HuH-7 (cell line): ENCODE measurements around the gene STK11IP.
A peak's percentile ranks its signal among the peaks of the same experiment; 100 is the strongest.

Experiments used
- DNase-seq: peaks from one replicate; pipeline ENCODE4 v3.0.0; 2011; ENCODE audit warnings: low spot score

Gene STK11IP

GRCh38 chr2:219597552-219598307 lies at the start of gene STK11IP:
Gene STK11IP, plus strand, starts transcription at chr2:219597857. Its CDS starts 263 bp downstream, at chr2:219598120.
- peak; percentile 97 for DNase-seq

GRCh38 chr2:219548990-219549389 lies 48.7 kb upstream of the STK11IP start:
- DNase-seq: no peak

- no peak for DNase-seq
Measured at GRCh38 chr2:219549619-219550018, 48.0 kb upstream of the STK11IP start.

- DNase-seq: no peak
Measured at GRCh38 chr2:219551441-219552381, 45.9 kb upstream of the STK11IP start.

GRCh38 chr2:219552382-219553167 lies 45.1 kb upstream of the STK11IP start:
- DNase-seq: peak; percentile 97

- no peak for DNase-seq
Measured at GRCh38 chr2:219553168-219553417, 44.6 kb upstream of the STK11IP start.

GRCh38 chr2:219553463-219553963 lies 44.1 kb upstream of the STK11IP start:
- DNase-seq: no peak

- DNase-seq: no peak
Measured at GRCh38 chr2:219554350-219554749, 43.3 kb upstream of the STK11IP start.

GRCh38 chr2:219555956-219556355 lies 41.7 kb upstream of the STK11IP start:
- no peak for DNase-seq

GRCh38 chr2:219556413-219556812 lies 41.2 kb upstream of the STK11IP start:
- no peak for DNase-seq

GRCh38 chr2:219557320-219557719 lies 40.3 kb upstream of the STK11IP start:
- no peak for DNase-seq

- DNase-seq: no peak
Measured at GRCh38 chr2:219557791-219558785, 39.6 kb upstream of the STK11IP start.

GRCh38 chr2:219559156-219559915 lies 38.3 kb upstream of the STK11IP start:
- DNase-seq: no peak

- DNase-seq: peak; percentile 78
Measured at GRCh38 chr2:219560037-219560892, 37.4 kb upstream of the STK11IP start.

- DNase-seq: no peak
Measured at GRCh38 chr2:219560893-219561178, 36.8 kb upstream of the STK11IP start.

GRCh38 chr2:219561179-219562048 lies 36.2 kb upstream of the STK11IP start:
- no peak for DNase-seq

- no peak for DNase-seq
Measured at GRCh38 chr2:219562049-219563020, 35.3 kb upstream of the STK11IP start.
